RCC 7860 (cell line): ENCODE measurements around the gene CBL.
"Not testable (repeated sequence)": the region's sequence is repeated elsewhere in the genome, so short reads cannot be mapped to it uniquely, and the experiment has no call there.

ENCODE experiments used
- DNase-seq: peaks from one replicate; pipeline ENCODE4 v3.0.0-alpha.2; 2015; ENCODE audit warnings: low spot score
- FAIRE-seq: peaks from 2 replicates; lab custom pipeline; 2012; peaks lifted over from hg19 to GRCh38; lab: Jason Lieb, UNC

CBL gene

DNA sequence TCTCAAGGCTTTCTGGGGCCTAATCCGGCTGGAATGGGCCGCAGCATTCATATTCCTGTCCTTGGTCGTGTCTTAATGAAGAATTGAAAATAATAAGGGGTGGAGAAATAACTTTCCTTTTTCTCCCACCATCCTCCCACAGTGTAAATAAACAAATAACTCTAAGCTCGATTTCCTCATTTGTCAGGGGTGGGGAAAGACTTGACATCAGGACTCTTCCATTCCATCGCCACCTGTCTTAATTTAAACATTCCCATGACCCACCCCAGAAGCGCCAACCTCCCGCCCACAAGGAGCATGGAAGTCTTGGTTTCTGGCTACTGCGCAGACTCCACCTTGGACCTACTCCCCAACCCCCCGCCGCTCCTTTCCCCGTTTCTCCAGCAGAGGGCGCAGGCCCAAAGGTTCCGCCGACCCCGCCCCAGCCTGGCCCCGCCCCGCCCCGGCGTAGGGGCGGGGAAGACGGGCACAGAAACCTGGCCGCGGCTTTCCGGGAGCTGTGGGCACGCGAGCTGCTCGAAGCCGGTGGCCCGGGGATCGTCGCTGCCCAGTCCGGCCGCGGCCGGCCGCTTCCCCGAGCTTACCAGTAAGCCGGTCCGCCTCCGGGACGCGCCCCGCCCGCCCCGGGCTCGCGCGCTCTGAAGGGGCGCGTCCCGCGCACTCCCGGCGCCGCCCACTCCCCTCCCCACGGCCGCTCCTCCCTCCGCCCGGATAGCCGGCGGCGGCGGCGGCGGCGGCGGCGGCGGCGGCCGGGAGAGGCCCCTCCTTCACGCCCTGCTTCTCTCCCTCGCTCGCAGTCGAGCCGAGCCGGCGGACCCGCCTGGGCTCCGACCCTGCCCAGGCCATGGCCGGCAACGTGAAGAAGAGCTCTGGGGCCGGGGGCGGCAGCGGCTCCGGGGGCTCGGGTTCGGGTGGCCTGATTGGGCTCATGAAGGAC lies at the start of gene CBL:
CBL (plus strand) TSS at position 766 of the 937 bp plus-strand sequence; CDS start at position 845, 79 bp downstream.
- no peak for FAIRE-seq

DNA sequence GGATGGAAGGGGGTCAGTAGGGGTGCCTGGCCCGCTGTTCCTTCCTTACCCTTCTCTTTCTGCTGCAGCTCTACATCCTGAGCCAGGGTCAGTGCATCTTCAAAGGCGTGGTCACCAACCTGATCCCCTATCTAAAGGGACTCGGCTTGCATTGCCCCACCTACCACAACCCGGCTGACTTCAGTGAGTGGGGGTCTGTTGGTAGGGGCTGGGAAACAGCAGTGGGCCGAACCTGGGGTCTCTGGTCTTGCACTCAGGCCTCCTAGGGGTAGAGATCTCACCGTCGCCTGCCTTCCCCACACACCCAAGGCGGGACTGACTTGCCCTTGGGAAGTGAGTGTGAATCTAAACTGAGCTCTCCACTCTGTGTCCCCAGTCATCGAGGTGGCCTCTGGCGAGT lies 49.6 kb upstream of the CBL start:
- no peak for DNase-seq
- no peak for FAIRE-seq

More for the DNA sequence above, at the start of gene CBL:
- DNase-seq, result peak; percentile 56

DNA sequence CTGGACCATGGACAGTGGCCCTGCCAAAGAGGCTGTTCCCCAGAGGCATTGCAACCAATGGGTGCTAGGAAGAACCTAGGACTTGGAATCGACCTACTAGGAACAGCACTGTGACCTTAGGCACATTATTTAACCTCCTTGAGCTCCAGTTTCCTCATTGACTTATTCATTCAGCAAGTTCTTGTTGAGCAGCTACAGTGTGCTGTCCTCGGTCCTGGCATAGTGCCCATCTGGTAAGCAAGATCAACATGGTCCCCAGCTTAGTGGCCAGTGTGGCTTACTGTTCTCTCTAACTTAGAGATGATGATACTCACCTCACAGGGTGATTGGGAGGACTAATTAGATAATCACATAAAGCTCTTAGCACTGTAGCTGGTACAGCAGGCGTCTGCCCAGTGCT lies 49.1 kb upstream of the CBL start:
- FAIRE-seq (no peak), DNase-seq (no peak)

DNA sequence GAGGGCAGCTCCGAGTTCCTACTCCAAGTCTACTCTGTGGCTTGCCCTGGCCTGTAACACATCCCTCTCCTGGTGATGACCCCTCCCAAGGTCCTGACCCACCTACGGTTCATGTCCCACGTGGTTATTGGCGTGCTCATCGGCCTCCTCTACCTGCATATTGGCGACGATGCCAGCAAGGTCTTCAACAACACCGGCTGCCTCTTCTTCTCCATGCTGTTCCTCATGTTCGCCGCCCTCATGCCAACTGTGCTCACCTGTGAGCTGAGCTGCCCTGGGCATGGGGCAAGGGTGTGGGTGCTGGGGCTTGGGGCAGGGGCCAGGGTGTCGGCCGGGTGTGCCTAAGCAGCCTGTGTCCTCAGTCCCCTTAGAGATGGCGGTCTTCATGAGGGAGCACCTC lies 47.7 kb upstream of the CBL start:
- FAIRE-seq (no peak), DNase-seq (no peak)

DNA sequence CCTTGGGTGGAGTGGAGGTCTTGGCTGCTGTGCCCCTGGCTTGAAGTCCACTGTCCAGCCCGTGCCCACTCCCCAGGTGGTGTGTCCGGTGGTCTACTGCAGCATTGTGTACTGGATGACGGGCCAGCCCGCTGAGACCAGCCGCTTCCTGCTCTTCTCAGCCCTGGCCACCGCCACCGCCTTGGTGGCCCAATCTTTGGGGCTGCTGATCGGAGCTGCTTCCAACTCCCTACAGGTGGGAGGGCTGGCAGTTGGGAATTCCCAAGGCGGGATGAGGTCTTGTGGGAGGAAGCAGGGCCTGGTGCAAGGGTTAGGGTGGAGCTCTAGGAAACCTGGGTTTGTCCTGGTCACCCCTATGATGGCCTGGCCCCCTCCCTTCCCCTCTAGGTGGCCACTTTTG lies 46.0 kb upstream of the CBL start:
- FAIRE-seq, result no peak

DNA sequence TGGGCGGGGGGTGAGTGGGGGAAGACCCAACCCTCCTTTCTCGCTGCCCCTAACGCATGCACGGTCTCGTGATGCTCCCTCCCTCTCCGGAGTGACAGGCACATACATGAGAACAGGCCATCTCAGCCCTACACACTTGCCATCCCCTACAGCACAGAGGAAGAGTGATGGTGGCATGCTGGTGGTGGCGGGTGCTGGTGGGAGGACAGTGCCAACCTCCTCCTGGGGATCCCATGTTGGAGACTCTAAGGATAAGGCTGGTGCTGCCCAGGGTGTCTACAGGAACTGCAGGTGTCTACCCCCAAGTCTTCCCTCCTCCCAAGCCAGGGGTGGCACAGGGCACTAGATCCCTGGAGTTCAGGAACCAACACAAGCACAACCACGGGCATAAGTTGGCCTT lies 44.3 kb upstream of the CBL start:
- DNase-seq (no peak), FAIRE-seq (no peak)

More for the DNA sequence above, 46.0 kb upstream of the CBL start:
- no peak for DNase-seq

DNA sequence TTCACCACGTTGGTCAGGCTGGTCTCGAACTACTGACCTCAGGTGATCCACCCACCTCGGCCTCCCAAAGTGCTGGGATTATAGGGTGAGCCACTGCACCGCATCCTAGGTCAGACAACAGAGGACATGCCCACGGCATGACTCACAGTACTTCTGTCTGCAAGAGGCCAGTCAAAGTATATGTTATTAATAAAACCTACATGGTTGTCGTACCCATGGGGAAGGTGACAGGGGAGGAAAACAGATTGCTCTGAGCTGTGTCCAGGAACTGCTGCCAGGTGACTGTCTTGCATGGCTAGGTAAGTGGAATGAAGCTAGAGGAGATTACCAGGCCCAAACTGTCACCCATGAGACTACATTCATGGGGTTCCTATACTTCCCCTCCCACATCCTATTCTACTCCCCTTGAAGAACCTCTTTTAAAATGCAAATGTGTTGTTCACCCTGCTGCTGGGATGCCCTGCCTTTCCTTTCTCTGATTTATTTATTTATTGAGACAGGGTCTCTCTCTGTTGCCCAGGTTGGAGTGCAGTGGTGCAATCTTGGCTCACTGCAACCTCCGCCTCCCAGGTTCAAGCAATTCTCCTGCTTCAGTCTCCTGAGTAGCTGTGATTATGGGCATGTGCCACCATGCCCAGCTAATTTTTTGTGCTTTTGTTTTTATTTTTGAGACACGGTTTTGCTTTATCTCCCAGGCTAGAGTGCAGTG lies 39.6 kb upstream of the CBL start:
- peak; percentile 99 for DNase-seq
- FAIRE-seq, result peak; percentile 82

DNA sequence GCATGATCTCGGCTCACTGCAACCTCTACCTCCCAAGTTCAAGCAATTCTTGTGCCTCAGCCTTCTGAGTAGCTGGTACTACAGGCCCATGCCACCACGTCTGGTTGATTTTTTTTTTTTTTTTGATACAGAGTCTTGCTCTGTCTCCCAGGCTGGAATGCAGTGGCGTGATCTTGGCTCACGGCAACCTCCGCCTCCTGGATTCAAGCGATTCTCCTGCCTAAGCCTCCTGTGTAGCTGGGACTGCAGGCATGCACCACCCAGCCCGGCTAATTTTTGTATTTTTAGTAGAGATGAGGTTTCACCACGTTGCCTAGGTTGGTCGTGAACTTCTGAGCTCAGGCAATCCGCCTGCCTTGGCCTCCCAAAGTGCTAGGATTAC lies 39.1 kb upstream of the CBL start:
- DNase-seq, FAIRE-seq: not testable (repeated sequence)

DNA sequence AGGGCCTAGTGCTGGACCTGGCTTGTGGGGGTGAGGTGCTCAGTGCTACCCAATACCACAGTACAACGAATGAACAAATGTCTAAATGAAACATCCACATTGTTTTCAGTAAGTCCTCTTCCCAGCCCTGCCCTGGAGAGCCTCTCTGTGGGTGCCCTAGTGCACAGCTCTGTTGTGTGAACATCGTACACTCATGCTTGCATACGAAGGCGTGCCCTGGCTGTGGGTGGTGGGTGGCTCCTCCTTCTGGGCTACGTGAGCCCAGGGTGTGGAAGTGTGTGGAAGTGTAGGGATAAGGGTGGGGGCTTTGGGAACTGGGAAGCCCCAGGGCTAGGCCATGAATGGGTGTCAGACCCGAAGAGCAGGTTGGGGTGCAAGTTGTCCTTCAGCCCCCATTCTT lies 38.2 kb upstream of the CBL start:
- FAIRE-seq, result no peak
- no peak for DNase-seq

DNA sequence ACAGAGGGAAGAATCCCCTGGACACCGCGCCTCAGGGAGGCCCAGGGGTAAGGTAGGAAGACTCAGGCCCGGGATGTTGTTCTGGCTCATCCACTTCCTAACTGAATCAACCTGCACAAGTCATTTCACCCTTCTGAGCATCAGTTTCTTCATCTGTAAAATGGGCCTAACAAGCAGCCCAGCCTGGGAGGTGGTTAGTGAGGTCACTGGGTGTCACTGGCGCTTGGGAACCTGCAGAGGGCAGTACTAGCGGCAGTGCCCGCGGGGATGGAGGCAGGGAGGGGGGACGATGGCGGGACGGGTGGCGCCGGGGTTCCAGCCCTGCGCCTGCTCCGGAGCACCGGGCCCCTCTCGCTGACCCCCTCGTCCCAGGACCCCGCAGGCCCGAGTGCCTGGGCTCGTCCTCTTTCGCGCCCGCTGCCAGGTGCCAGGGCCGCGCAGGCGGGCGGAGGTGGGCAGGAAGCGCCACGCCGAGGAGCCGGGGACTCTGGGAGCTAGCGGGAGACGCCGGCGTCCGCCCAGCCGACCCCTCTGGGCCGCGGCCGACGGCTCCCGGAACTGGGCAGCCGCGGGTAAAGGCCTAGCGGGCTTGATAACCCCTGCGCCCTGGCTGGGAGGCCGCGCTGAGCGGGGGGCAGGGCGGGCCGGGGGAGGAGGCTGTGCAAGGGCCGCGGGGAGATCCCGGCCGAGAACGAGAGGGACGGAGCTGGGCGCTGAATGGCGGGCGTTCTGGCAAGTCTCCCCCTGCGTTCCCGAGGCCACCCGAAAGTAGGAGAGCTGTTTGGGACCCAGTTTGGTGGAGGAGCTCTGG lies 37.5 kb upstream of the CBL start, which contains the start of gene NLRX1:
NLRX1 (plus strand) TSS at position 255 of the 811 bp plus-strand sequence. CDS start 2,679 bp downstream, outside the sequence.
- DNase-seq (peak; percentile 72), FAIRE-seq (no peak)

DNA sequence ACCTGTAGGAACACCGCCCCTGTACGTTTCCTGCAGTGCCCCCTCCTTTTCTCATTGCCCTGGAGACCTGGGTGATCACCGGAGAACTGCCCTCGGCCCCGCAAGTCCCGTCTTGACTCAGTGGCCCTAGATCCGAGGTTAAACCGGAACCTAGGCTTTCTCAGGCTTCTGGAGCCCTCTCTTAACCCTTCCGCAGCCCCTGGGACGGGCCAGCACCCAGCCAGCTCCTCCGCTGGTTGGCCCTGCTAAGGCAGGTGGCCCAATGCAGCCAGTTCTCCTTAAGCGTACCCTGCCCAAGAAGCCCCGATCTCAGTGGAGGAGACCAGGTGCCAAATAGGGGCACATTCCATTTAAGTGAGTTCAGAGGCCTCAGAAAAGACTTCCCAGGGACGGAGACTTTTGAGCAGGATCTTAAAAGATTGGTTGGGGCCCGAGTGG lies 36.8 kb upstream of the CBL start:
- DNase-seq, result peak; percentile 43
- no peak for FAIRE-seq

DNA sequence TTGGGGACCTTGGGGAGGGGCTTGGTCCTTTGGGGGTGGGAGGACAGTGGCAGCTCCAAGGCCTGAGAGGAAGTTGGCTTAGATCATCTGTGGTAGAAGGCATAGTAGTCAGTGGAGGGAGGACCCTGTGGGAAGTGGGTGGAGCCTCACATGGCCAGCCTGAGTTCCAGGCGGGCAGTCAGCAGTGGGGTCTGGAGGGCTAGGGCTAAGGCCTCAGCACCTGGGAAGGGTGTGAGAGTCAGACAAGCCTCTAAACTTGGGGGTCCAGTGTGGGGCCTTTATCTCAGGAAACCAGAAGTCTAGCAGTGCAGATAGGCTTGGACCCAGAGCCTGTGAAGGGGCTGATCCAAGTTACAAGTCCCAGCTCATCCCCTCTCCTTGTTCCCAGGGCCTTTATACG lies 33.6 kb upstream of the CBL start:
- FAIRE-seq (no peak), DNase-seq (no peak)

DNA sequence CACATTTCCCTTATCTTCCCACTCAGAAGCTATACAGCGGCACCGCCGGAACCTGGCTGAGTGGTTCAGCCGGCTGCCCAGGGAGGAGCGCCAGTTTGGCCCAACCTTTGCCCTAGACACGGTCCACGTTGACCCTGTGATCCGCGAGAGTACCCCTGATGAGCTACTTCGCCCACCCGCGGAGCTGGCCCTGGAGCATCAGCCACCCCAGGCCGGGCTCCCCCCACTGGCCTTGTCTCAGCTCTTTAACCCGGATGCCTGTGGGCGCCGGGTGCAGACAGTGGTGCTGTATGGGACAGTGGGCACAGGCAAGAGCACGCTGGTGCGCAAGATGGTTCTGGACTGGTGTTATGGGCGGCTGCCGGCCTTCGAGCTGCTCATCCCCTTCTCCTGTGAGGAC lies 32.7 kb upstream of the CBL start:
- FAIRE-seq, result no peak
- DNase-seq, result no peak

DNA sequence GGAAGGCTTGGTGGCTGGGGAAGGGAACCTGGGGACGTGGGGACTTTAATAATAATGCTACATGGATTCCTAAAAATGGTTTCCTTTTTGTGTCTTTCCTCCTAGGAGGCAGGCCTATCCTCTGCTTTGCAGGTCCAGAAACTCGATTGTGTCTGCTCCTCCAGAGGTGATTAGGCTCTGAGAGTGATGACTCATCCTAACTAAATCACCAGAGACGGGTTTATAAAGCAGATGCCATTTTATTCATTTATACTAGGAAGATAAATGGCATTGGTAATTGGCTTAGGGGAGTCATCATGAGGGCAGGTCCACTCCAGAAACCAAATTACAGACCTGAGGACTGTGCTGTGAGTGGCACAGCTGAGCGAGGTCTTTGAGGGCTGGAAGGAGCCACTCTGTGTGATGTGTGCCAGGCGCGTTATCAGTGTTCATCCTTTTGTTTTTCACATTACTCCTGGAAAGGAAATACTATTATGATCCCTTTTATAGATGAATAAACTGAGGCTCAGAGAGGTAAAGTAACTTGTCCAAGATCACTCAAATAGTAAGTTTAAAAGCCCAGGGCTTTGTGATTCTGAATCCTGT lies 30.6 kb upstream of the CBL start:
- DNase-seq (no peak), FAIRE-seq (no peak)

DNA sequence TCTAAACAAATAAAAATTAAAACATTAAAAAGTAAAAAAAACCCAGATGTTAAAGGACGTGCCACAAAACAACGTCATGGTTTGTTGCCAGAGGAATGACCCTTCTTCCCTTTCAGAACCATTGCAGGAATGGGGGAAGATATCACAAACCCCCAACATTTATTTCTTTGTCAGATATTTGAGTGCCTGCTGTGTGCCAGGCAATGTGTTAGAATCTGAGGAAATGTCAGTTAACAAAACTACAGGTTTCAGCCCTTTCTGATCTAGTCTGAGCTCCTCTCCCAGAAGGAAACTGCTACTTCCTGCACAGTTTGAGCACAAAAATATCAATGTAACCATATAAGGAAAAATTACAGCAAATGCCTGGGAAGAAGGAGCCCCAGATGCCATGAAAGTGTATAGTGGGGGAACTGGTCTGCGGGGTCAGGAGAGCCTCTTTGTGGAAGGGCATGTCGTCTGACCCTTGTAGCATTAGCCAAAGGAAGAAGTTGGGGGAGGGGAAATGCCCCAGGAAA lies 27.9 kb upstream of the CBL start:
- DNase-seq (no peak), FAIRE-seq (no peak)

DNA sequence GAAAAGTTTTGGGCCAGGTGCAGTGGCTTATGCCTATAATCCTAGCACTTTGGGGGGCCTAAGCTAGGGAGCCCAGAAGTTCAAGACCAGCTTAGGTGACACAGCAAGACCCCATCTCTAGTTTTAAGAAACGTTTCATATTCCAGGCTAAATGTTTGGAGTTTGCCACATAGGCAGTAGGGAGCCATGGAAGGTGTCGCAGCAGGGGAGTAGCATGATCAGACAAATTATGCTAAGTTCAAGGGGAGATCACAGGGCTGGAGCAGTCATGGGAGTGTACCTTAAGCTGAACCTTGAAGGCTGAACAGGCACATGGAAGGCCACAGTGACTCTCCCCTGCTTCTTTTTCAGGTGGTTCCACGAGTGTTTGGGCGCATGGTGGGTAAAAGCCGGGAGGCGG lies 26.8 kb upstream of the CBL start:
- FAIRE-seq (no peak), DNase-seq (no peak)

DNA sequence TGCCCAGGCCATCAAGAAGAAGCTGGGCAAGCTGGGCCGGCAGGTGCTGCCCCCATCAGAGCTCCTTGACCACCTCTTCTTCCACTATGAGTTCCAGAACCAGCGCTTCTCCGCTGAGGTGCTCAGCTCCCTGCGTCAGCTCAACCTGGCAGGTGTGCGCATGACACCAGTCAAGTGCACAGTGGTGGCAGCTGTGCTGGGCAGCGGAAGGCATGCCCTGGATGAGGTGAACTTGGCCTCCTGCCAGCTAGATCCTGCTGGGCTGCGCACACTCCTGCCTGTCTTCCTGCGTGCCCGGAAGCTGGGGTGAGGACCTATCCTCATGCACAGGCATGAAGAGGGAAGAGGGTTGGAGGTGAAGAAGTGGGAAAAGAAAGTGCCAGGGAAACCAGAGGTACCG lies 26.2 kb upstream of the CBL start:
- no peak for FAIRE-seq
- no peak for DNase-seq

DNA sequence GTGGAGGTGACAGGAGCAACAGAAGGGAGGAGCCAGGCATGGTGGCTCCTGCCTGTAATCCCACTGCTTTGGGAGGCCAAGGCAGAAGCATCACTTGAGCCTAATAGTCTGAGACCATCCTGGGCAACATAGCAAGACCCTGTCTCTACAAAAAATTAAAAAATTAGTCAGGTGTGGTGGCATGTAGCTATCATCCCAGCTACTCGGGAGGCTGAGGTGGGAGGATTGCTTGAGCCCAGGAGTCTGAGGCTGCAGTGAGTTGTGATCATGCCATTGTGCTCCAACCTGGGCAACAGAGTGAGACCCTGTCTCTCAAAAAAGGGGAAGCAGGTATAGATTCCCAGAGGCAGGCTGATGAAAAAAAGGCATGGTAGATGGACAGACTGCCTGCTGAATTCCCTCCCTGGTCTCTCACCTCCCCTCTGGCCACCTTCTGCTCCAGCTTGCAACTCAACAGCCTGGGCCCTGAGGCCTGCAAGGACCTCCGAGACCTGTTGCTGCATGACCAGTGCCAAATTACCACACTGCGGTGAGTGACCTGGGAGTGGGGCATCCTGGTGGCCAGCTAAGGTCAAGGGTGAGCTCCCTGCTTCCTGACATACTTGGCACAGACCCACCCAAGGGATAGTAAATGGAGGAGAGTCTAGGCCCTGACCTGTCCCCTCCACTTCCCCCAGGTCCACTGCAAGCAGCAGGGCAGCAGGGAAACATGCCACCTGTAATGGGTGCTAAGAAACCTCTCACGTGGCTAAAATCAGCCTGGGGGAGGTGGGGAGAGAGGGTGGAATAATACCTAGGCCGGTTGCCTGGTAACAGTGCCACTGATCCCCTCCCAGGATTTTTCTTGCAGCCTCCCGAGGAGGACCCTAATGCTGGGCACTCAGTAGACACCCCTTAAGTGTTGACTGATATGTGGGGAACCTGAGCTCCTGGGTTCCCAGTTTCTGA lies 25.1 kb upstream of the CBL start:
- FAIRE-seq (no peak), DNase-seq (no peak)

DNA sequence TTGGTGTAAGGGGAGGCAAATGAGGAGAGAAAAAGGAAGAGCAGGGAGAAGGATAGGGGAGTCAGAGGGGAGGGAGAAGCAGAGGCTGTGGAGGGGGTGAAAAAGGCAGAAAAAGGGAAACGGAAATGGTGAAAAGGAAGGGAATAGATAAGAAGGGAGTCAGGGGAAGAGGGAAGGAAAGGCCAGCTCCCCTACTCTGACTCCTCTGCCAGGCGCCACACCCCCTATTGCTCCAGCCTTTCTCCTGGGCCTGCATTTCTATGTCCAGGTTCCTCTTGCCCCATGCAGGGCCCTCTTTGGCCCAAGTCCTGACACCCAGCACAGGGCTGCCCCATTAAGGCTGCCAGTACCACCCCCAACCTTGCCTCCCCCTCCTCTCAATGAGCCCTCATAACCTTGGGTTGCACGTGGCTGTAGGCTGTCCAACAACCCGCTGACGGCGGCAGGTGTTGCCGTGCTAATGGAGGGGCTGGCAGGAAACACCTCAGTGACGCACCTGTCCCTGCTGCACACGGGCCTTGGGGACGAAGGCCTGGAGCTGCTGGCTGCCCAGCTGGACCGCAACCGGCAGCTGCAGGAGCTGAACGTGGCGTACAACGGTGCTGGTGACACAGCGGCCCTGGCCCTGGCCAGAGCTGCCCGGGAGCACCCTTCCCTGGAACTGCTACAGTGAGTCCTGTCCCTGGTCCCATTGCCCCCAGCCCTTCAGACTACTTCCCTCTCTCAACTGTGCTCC lies 24.3 kb upstream of the CBL start:
- FAIRE-seq (no peak), DNase-seq (no peak)
